A549 treated with GW870086 at 1 μM for 4 hours (cell line): ENCODE results near the gene PLEKHG2. TPM values are rescaled to one million over a fixed set of nuclear protein-coding genes. Genes with fewer than 3 reads are reported as not detected.

Experiments
- total RNA-seq: library from RNA; stranded (reverse); fragments of 200-300 nt; extraction: Qiagen RNA extraction; gene quantifications from 5 replicates; pipeline ENCODE4 v1.2.3, GENCODE V29; 2022; ENCODE audit warnings: low read depth

PLEKHG2 gene, protein sequence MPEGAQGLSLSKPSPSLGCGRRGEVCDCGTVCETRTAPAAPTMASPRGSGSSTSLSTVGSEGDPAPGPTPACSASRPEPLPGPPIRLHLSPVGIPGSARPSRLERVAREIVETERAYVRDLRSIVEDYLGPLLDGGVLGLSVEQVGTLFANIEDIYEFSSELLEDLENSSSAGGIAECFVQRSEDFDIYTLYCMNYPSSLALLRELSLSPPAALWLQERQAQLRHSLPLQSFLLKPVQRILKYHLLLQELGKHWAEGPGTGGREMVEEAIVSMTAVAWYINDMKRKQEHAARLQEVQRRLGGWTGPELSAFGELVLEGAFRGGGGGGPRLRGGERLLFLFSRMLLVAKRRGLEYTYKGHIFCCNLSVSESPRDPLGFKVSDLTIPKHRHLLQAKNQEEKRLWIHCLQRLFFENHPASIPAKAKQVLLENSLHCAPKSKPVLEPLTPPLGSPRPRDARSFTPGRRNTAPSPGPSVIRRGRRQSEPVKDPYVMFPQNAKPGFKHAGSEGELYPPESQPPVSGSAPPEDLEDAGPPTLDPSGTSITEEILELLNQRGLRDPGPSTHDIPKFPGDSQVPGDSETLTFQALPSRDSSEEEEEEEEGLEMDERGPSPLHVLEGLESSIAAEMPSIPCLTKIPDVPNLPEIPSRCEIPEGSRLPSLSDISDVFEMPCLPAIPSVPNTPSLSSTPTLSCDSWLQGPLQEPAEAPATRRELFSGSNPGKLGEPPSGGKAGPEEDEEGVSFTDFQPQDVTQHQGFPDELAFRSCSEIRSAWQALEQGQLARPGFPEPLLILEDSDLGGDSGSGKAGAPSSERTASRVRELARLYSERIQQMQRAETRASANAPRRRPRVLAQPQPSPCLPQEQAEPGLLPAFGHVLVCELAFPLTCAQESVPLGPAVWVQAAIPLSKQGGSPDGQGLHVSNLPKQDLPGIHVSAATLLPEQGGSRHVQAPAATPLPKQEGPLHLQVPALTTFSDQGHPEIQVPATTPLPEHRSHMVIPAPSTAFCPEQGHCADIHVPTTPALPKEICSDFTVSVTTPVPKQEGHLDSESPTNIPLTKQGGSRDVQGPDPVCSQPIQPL (N-terminal part only)
- total RNA-seq = 78.8 to 119 TPM (median 96.5 TPM) in 5 replicates

GRCh38 chr19:39412100-39412866, at the start of gene PLEKHG2:
Gene PLEKHG2 (plus strand): TSS chr19:39412669. CDS start chr19:39414087, 1,418 bp downstream.

GRCh38 chr19:39390751-39391437, 21.6 kb upstream of the PLEKHG2 start, which contains the start of the genes MED29 and PAF1:
Gene MED29 (plus strand): TSS chr19:39391378. CDS start chr19:39391423, 45 bp downstream.
Gene PAF1 (minus strand): TSS chr19:39391106. CDS start chr19:39390864, 242 bp downstream.

DNA sequence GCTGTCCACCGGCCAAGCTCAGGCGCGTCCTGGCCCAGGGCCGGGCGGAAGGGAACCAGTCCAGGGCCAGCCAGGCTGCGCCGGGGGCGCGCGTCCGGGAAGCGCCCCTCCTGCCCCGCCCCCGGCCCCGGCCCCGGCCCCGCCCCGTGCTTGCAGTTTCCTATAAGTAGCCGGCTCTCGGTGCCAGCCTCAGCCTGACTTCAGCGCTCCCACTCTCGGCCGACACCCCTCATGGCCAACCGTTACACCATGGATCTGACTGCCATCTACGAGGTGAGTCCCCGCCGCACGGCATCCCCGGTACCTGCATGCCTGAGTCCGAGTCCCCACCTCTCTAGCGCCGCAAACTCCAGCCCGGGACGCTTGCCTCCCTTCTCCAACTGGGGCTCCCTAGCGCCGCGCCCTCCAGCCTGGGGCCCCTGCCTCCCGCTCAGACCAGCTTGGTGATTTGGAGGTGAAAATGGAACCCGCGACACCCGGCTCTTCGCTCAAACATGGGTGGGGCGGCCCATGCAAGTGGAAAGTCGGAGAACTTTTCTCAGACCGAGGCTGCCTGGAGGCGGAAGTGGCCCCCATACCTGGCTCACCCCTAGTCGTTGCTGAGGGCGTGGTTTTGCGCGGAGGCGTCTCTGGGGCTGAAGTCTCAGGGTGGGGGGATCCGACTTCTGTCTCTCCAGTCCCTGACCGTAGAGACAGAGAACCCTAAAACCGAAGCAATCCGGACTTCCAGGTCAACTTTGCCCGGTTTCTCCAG, 5.6 kb upstream of the PLEKHG2 start, which contains the start of gene ZFP36:
TSS of gene ZFP36 (plus strand) at position 192 of the 754 bp plus-strand sequence. CDS start at position 250, 58 bp downstream.

GRCh38 chr19:39435499-39436349, 23.3 kb downstream of the PLEKHG2 start, which contains the start of gene RPS16:
Gene RPS16 (minus strand): TSS chr19:39435949. CDS start chr19:39435895, 54 bp downstream.

GRCh38 chr19:39445196-39446111, 33.0 kb downstream of the PLEKHG2 start, which contains the start of gene SUPT5H:
Gene SUPT5H (plus strand): TSS chr19:39445582. CDS start chr19:39445891, 309 bp downstream.

Other genes starting within 250 kb of the PLEKHG2 start
- gene NCCRP1, start 215.7 kb upstream of the PLEKHG2 start, total RNA-seq = 1.00 to 2.3 TPM (median 1.6 TPM) in 5 replicates
- gene SYCN, start 208.4 kb upstream of the PLEKHG2 start, total RNA-seq = not detected in 5 replicates
- gene IFNL3, start 167.7 kb upstream of the PLEKHG2 start, total RNA-seq = not detected in 5 replicates
- not detected in 5 replicates for gene IFNL4, start 163.8 kb upstream of the PLEKHG2 start, total RNA-seq
- not detected in 5 replicates for gene IFNL2, start 144.3 kb upstream of the PLEKHG2 start, total RNA-seq
- 0.27 TPM in 1 of 5 replicates, not detected in the others for gene IFNL1, start 116.3 kb upstream of the PLEKHG2 start, total RNA-seq
- gene LRFN1, start 91.8 kb upstream of the PLEKHG2 start, total RNA-seq = 8.1 to 10.8 TPM (median 10.2 TPM) in 5 replicates
- gene GMFG, start 76.6 kb upstream of the PLEKHG2 start, total RNA-seq = 0.35 to 1.1 TPM (median 0.66 TPM) in 5 replicates
- gene SAMD4B, start 70.2 kb upstream of the PLEKHG2 start, total RNA-seq = 120 to 179 TPM (median 169 TPM) in 5 replicates
- gene PAF1, start 21.6 kb upstream of the PLEKHG2 start, total RNA-seq = 69.9 to 72.7 TPM (median 71.6 TPM) in 5 replicates
- 72.5 to 75.5 TPM (median 74.8 TPM) in 5 replicates for gene MED29, start 21.3 kb upstream of the PLEKHG2 start, total RNA-seq
- gene ZFP36, start 5.8 kb upstream of the PLEKHG2 start, total RNA-seq = 160 to 246 TPM (median 200 TPM) in 5 replicates
- 6,743 to 7,584 TPM (median 7,284 TPM) in 5 replicates for gene RPS16, start 23.3 kb downstream of the PLEKHG2 start, total RNA-seq
- 163 to 198 TPM (median 184 TPM) in 5 replicates for gene SUPT5H, start 32.9 kb downstream of the PLEKHG2 start, total RNA-seq
- 173 to 225 TPM (median 219 TPM) in 5 replicates for gene TIMM50, start 68.2 kb downstream of the PLEKHG2 start, total RNA-seq
- gene DLL3, start 86.3 kb downstream of the PLEKHG2 start, total RNA-seq = 8.3 to 11.1 TPM (median 10.1 TPM) in 5 replicates
- gene SELENOV, start 102.5 kb downstream of the PLEKHG2 start, total RNA-seq = not detected in 5 replicates
- 7.9 to 9.5 TPM (median 8.3 TPM) in 5 replicates for gene EID2B, start 120.2 kb downstream of the PLEKHG2 start, total RNA-seq
- gene EID2, start 127.5 kb downstream of the PLEKHG2 start, total RNA-seq = 35.5 to 48.6 TPM (median 43.8 TPM) in 5 replicates
- not detected in 5 replicates for gene LGALS13, start 189.9 kb downstream of the PLEKHG2 start, total RNA-seq
- not detected in 5 replicates for gene LGALS16, start 243.2 kb downstream of the PLEKHG2 start, total RNA-seq